HFF-Myc (cell line): ENCODE data around the gene ING5.
"Not testable (repeated sequence)": the region's sequence is repeated elsewhere in the genome, so short reads cannot be mapped to it uniquely, and the experiment has no call there.

Source experiments
- DNase-seq: peaks from one replicate; pipeline ENCODE4 v3.0.0-alpha.2; 2011; ENCODE audit warnings: low read depth; ENCODE audit errors: extremely low read depth
- H3K4me3 ChIP-seq: replicated peaks from 2 replicates; pipeline ENCODE4 v1.5.1; 2011; ENCODE audit warnings: low read depth, mild to moderate bottlenecking, control low read depth, low read length
- CTCF ChIP-seq: IDR thresholded peaks from 2 replicates; pipeline ENCODE4 v1.5.1; 2012; ENCODE audit warnings: mild to moderate bottlenecking, low read depth, low read length, control low read depth; ENCODE audit errors: missing control alignments

ING5 gene

GRCh38 chr2:241738040-241738686, 36.3 kb downstream of the ING5 start:
- H3K4me3 ChIP-seq = no peak overlapping the region
- DNase-seq = no peak
- TF ChIP-seq CTCF = no peak

- no peak for DNase-seq
- TF ChIP-seq CTCF = no peak
- no peak overlapping the region for H3K4me3 ChIP-seq
Measured at GRCh38 chr2:241739177-241739576, 37.3 kb downstream of the ING5 start.

GRCh38 chr2:241739651-241740050, 37.8 kb downstream of the ING5 start:
- H3K4me3 ChIP-seq = no peak overlapping the region
- DNase-seq = no peak
- TF ChIP-seq CTCF = no peak

GRCh38 chr2:241741016-241741415, 39.2 kb downstream of the ING5 start:
- TF ChIP-seq CTCF = no peak
- DNase-seq = no peak

GRCh38 chr2:241742320-241742939, 40.6 kb downstream of the ING5 start:
- DNase-seq = no peak
- no peak for TF ChIP-seq CTCF
- H3K4me3 ChIP-seq = no peak overlapping the region

More at GRCh38 chr2:241741016-241741415, 39.2 kb downstream of the ING5 start:
- no peak overlapping the region for H3K4me3 ChIP-seq

GRCh38 chr2:241743008-241743407, 41.2 kb downstream of the ING5 start:
- DNase-seq = not testable (repeated sequence)

GRCh38 chr2:241743620-241744019, 41.8 kb downstream of the ING5 start:
- DNase-seq = no peak
- TF ChIP-seq CTCF = no peak
- no peak overlapping the region for H3K4me3 ChIP-seq

More at GRCh38 chr2:241743008-241743407, 41.2 kb downstream of the ING5 start:
- H3K4me3 ChIP-seq = not testable (repeated sequence)
